Amniotic stem cell (primary cell): ENCODE measurements around the gene CLC.
"Not testable (repeated sequence)": the region's sequence is repeated elsewhere in the genome, so short reads cannot be mapped to it uniquely, and the experiment has no call there.

Experiments
- DNase-seq: peaks from one replicate; lab custom pipeline; 2025; lab: John Stamatoyannopoulos, UW

CLC gene

GRCh38 chr19:39729594-39729993 is 8.2 kb downstream of the CLC start:
- no peak for DNase-seq

- DNase-seq = no peak
These were observed 9.8 kb downstream of the CLC start for GRCh38 chr19:39728040-39728439.

GRCh38 chr19:39727070-39727800 is 10.6 kb downstream of the CLC start:
- no peak for DNase-seq

- no peak for DNase-seq
These were observed 11.8 kb downstream of the CLC start for GRCh38 chr19:39725995-39726394.

- DNase-seq = not testable (repeated sequence)
These were observed 17.7 kb downstream of the CLC start for GRCh38 chr19:39720144-39720543.

GRCh38 chr19:39710333-39710890 is 27.4 kb downstream of the CLC start:
- no peak for DNase-seq

- DNase-seq = no peak
These were observed 28.6 kb downstream of the CLC start for GRCh38 chr19:39709026-39709872.

GRCh38 chr19:39708594-39708993 is 29.2 kb downstream of the CLC start:
- no peak for DNase-seq

GRCh38 chr19:39705578-39706188 is 32.1 kb downstream of the CLC start:
- no peak for DNase-seq

- DNase-seq = no peak
These were observed 33.4 kb downstream of the CLC start, which contains the start of gene LGALS14 for GRCh38 chr19:39704181-39705044. Gene LGALS14, plus strand, starts transcription at chr19:39704481. Its CDS starts 48 bp downstream, at chr19:39704529.

- no peak for DNase-seq
These were observed 36.5 kb downstream of the CLC start for GRCh38 chr19:39701291-39701690.

GRCh38 chr19:39698535-39698934 is 39.3 kb downstream of the CLC start:
- DNase-seq = no peak

GRCh38 chr19:39696387-39696786 is 41.4 kb downstream of the CLC start:
- no peak for DNase-seq

GRCh38 chr19:39695759-39696158 is 42.1 kb downstream of the CLC start:
- DNase-seq = no peak

- DNase-seq = no peak
These were observed 45.0 kb downstream of the CLC start for GRCh38 chr19:39692822-39693221.

- DNase-seq = no peak
These were observed 45.7 kb downstream of the CLC start for GRCh38 chr19:39692166-39692565.

GRCh38 chr19:39688637-39689036 is 49.2 kb downstream of the CLC start:
- not testable (repeated sequence) for DNase-seq

GRCh38 chr19:39686739-39687138 is 51.1 kb downstream of the CLC start:
- DNase-seq = no peak

- DNase-seq = no peak
These were observed 53.6 kb downstream of the CLC start for GRCh38 chr19:39684267-39684666.

- DNase-seq = no peak
These were observed 56.4 kb downstream of the CLC start for GRCh38 chr19:39681416-39681815.
